Hematopoietic multipotent progenitor cell treated with erythropoietin and hydrocortisone succinate and interleukin-3 and kit ligand, for 15 days (in vitro differentiated cells): ENCODE measurements around the gene CCNH.

Source experiments
- DNase-seq: peaks from one replicate; pipeline ENCODE4 v3.0.0-alpha.2; 2015; ENCODE audit warnings: low spot score

CCNH gene

DNA sequence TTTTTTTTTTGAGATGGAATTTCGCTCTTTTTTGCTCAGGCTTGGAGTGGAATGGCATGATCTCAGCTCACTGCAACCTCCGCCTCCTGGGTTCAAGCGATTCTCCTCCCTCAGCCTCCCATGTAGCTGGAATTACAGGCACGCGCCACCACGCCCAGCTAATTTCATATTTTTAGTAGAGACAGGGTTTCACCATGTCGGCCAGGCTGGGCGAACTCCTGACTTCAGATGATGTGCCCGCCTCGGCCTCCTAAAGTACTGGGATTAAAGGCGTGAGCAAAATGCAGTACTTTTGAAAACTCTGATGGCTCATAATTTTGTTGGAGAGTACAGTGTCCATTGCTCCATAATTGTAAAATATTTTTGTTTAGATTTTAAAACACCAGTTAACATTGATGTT lies 52.6 kb downstream of the CCNH start:
- no peak for DNase-seq

- DNase-seq, result no peak
Measured at GRCh38 chr5:87359106-87359505, 53.6 kb downstream of the CCNH start.

GRCh38 chr5:87354496-87354895 lies 58.2 kb downstream of the CCNH start:
- no peak for DNase-seq

GRCh38 chr5:87347841-87348240 lies 64.9 kb downstream of the CCNH start:
- no peak for DNase-seq

- DNase-seq, result no peak
Measured at GRCh38 chr5:87347272-87347671, 65.5 kb downstream of the CCNH start.
